ENCODE results near the gene CLCN1.
"Not testable (repeated sequence)": the region's sequence is repeated elsewhere in the genome, so short reads cannot be mapped to it uniquely, and the experiment has no call there.

Gene CLCN1

DNA sequence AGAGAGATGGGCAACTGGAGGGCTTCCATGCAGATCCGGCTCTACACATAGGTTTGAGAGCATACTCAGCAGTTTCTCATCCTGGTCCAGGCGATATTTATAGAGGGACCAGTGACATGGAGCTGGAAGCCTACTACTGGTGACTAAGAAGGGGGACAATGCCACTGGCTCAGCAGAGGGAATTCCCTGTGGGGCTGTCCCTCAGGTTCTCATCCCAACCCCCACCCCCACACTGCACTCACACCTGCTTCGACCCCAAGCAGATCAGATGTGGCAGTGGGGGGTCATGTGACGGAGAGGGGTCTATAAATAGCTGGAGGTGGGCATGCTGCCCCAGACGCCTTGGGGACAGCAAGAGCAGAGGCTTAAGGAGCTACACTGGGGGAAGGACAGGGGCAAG, at the start of gene CLCN1:
CLCN1 (plus strand) TSS at position 336 of the 400 bp plus-strand sequence. CDS start 102 bp downstream, outside the sequence.
- DNase-seq (ENCODE audit: low read depth) = no peak

- DNase-seq (ENCODE audit: low read depth) = no peak
Observed at GRCh38 chr7:143269251-143269650, 46.7 kb upstream of the CLCN1 start.

DNA sequence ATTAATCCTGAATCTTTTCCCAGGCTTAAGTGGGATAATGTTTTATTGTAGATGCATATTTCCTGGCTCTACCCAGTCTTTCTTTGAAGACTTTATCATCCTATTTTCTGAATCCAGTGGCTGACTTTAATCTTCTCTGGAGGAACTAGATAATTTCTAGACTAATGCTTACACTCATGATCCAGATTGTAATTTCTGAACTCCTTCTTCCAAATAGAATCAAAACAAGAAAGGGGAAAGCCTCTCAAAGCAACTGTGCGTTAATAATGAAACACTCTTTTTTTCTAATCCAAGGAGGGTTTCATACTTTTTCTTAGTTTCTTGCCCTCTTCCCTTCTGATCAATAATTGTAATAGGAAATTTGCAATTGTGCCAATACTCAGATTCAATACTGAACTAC, 44.7 kb upstream of the CLCN1 start:
- DNase-seq (ENCODE audit: low read depth) = no peak

- DNase-seq (ENCODE audit: low read depth) = no peak
Observed at GRCh38 chr7:143272871-143273270, 43.0 kb upstream of the CLCN1 start.

DNA sequence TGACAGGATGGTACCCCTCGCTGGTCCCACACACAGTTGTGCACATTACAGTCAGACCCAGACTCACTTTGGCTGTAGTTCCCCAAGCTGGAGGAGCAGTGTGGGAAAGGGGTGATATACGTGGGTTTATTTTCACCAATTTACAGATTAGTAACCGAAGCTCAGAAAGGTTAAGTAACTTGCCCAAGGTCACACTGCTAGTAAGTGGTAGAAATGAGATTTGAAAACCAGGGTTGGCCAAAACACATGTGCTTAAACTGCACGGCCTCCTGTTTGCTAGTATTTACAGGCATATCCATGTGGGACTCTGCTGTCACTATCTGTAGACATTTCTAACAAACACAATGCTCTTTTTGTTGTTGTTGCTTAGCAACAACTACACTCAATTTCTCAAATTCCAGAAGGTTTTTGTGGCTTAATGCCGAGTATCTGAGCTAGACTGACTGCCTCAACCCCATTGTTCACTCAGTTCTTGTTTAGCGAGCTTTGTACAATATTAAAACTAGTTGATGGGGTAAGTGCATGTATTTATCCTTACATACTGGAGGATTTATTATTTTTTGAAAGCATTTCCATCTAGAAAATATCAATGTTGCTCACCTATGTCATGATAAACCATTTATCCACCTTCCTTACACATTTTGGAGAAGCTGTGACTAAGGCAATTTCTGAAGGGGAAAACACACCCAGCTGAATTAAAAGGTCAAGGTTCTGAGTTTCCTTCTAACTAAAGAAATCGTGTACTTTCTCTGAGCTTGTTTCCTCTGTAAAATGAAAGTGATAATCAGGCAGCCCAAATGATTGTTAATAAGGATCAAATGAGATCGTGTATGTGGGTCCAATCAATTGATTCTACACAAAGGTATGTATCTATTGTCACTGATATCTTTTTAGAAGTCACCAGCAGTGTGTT, 36.5 kb upstream of the CLCN1 start:
- DNase-seq (ENCODE audit: low read depth) = no peak

- no peak for DNase-seq (ENCODE audit: low read depth)
Observed at GRCh38 chr7:143280160-143280559, 35.8 kb upstream of the CLCN1 start.

- DNase-seq (ENCODE audit: low read depth) = no peak
Observed at GRCh38 chr7:143280566-143280965, 35.3 kb upstream of the CLCN1 start.

DNA sequence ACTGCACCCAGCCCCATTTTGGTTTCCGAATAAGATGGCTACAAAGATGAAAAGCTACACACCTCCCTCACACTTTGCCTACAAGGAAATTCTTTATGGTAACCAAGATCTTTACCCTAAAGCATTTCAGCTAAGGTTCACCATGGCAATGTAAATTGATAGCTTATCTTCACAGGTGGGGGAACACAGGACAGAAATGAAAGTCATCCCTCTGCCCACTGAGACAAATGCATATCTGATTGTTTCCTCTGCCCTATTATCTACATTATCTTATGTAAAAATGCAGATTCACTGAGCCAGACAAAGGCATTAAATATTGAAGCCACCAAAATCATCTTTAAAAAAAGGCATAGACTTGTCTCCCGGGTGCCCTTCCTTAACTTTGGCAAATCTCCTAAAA, 34.4 kb upstream of the CLCN1 start:
- DNase-seq (ENCODE audit: low read depth) = no peak

DNA sequence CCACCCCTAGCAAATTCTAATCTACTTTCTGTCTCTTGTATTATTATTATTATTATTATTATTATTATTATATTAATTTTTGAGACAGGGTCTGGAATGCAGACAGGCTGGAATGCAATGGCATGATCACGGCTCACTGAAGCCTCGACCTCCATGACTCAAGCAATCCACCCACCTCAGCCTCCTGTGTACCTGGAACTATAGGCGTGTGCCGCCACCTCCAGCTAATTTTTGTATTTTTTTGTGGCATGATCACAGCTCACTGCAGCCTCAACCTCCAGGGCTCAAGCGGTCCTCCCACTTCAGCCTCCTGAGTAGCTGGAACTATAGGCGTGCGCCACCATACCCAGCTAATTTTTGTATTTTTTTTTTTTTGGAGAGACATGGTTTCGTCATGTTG, 33.8 kb upstream of the CLCN1 start:
- DNase-seq (ENCODE audit: low read depth) = no peak

GRCh38 chr7:143283381-143283780, 32.5 kb upstream of the CLCN1 start:
- no peak for DNase-seq (ENCODE audit: low read depth)

GRCh38 chr7:143284591-143285469, 31.1 kb upstream of the CLCN1 start, which contains the start of gene TMEM139:
Gene TMEM139, plus strand, starts transcription at chr7:143284958. Its CDS starts 1,000 bp downstream, at chr7:143285958.
- DNase-seq (ENCODE audit: low read depth) = no peak

GRCh38 chr7:143285470-143285778, 30.5 kb upstream of the CLCN1 start:
- DNase-seq (ENCODE audit: low read depth) = no peak

GRCh38 chr7:143285806-143286521, 29.9 kb upstream of the CLCN1 start:
- no peak for DNase-seq (ENCODE audit: low read depth)

DNA sequence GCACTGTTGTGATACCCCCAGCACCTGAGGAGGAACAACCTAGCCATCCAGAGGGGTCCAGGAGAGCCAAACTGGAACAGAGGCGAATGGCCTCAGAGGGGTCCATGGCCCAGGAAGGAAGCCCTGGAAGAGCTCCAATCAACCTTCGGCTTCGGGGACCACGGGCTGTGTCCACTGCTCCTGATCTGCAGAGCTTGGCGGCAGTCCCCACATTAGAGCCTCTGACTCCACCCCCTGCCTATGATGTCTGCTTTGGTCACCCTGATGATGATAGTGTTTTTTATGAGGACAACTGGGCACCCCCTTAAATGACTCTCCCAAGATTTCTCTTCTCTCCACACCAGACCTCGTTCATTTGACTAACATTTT, 29.4 kb upstream of the CLCN1 start:
- DNase-seq (ENCODE audit: low read depth) = no peak

- no peak for DNase-seq (ENCODE audit: low read depth)
Observed at GRCh38 chr7:143287339-143287934, 28.5 kb upstream of the CLCN1 start.

- DNase-seq (ENCODE audit: low read depth) = peak; percentile 45
Observed at GRCh38 chr7:143287935-143288826, 27.7 kb upstream of the CLCN1 start, which contains the start of gene CASP2. Gene CASP2, plus strand, starts transcription at chr7:143288351. Its CDS starts 105 bp downstream, at chr7:143288456.

- DNase-seq (ENCODE audit: low read depth) = no peak
Observed at GRCh38 chr7:143288836-143289235, 27.1 kb upstream of the CLCN1 start.

GRCh38 chr7:143289421-143289820, 26.5 kb upstream of the CLCN1 start:
- DNase-seq (ENCODE audit: low read depth) = no peak

GRCh38 chr7:143289888-143290287, 26.0 kb upstream of the CLCN1 start:
- not testable (repeated sequence) for DNase-seq (ENCODE audit: low read depth)

GRCh38 chr7:143290293-143290692, 25.6 kb upstream of the CLCN1 start:
- DNase-seq (ENCODE audit: low read depth) = no peak

- no peak for DNase-seq (ENCODE audit: low read depth)
Observed at GRCh38 chr7:143292876-143293275, 23.0 kb upstream of the CLCN1 start.
